H9 (cell line): ENCODE data around the gene SCN3A. TPM values are rescaled to one million over a fixed set of nuclear protein-coding genes. Genes with fewer than 3 reads are reported as not detected.

Experiments
- DNase-seq: peaks from one replicate; pipeline ENCODE4 v3.0.0-alpha.2; 2017
- H2AFZ ChIP-seq: one replicate; pipeline ENCODE4 v1.6.1; 2013; ENCODE audit warnings: mild to moderate bottlenecking, low read length, control low read depth, moderate library complexity
- H2AK5ac ChIP-seq: 2 replicates; pipeline ENCODE4 v1.6.1; 2013; ENCODE audit warnings: low read length, control low read depth, mixed read lengths; ENCODE audit not compliant: insufficient read length
- H2BK120ac ChIP-seq: one replicate; pipeline ENCODE4 v1.6.1; 2013; ENCODE audit warnings: low read depth, mild to moderate bottlenecking, low read length, control low read depth, inconsistent platforms; ENCODE audit not compliant: poor library complexity, severe bottlenecking
- H2BK12ac ChIP-seq: 2 replicates; pipeline ENCODE4 v1.6.1; 2013; ENCODE audit warnings: low read length, control low read depth, mixed read lengths, low read depth; ENCODE audit not compliant: insufficient read length
- H2BK15ac ChIP-seq: 2 replicates; pipeline ENCODE4 v1.6.1; 2013; ENCODE audit warnings: low read depth, low read length, control low read depth
- H2BK20ac ChIP-seq: one replicate; pipeline ENCODE4 v1.6.1; 2013; ENCODE audit warnings: low read depth, mild to moderate bottlenecking, low read length, control low read depth, inconsistent platforms; ENCODE audit not compliant: poor library complexity, severe bottlenecking
- H2BK5ac ChIP-seq: 2 replicates; pipeline ENCODE4 v1.6.1; 2013; ENCODE audit warnings: low read length, control low read depth, mixed read lengths; ENCODE audit not compliant: insufficient read length
- H3K14ac ChIP-seq: 2 replicates; pipeline ENCODE4 v1.6.1; 2013; ENCODE audit warnings: low read length, control low read depth; ENCODE audit not compliant: insufficient read depth
- H3K18ac ChIP-seq: 2 replicates; pipeline ENCODE4 v1.6.1; 2013; ENCODE audit warnings: low read depth, mild to moderate bottlenecking, mixed read lengths, low read length, control low read depth; ENCODE audit not compliant: insufficient read length
- H3K23ac ChIP-seq: 2 replicates; pipeline ENCODE4 v1.6.1; 2013; ENCODE audit warnings: low read length, control low read depth, mixed read lengths, low read depth; ENCODE audit not compliant: insufficient read length
- H3K23me2 ChIP-seq: 2 replicates; pipeline ENCODE4 v1.6.1; 2013; ENCODE audit warnings: low read depth, mild to moderate bottlenecking, mixed read lengths, low read length, control low read depth; ENCODE audit not compliant: insufficient read length, poor library complexity, severe bottlenecking
- H3K27ac ChIP-seq: 2 replicates; pipeline ENCODE4 v1.5.1; 2013; ENCODE audit warnings: low read length, control low read depth, mixed read lengths, low read depth; ENCODE audit not compliant: insufficient read length
- H3K27me3 ChIP-seq: 2 replicates; pipeline ENCODE4 v1.6.1; 2013; ENCODE audit warnings: low read length, control low read depth, inconsistent platforms; ENCODE audit not compliant: insufficient read depth
- H3K4ac ChIP-seq: 2 replicates; pipeline ENCODE4 v1.6.1; 2013; ENCODE audit warnings: low read depth, mild to moderate bottlenecking, control low read depth, inconsistent platforms, low read length, moderate library complexity
- H3K4me1 ChIP-seq: 2 replicates; pipeline ENCODE4 v1.6.1; 2013; ENCODE audit warnings: low read length, control low read depth, inconsistent platforms; ENCODE audit not compliant: insufficient read depth
- H3K4me2 ChIP-seq: 2 replicates; pipeline ENCODE4 v1.6.1; 2013; ENCODE audit warnings: low read length, control low read depth, mixed read lengths; ENCODE audit not compliant: insufficient read length, insufficient read depth
- H3K56ac ChIP-seq: 2 replicates; pipeline ENCODE4 v1.6.1; 2013; ENCODE audit warnings: low read depth, mild to moderate bottlenecking, mixed read lengths, low read length, control low read depth; ENCODE audit not compliant: insufficient read length
- H3K79me1 ChIP-seq: 2 replicates; pipeline ENCODE4 v1.6.1; 2013; ENCODE audit warnings: low read depth, mild to moderate bottlenecking, moderate library complexity, low read length, control low read depth, inconsistent platforms; ENCODE audit not compliant: insufficient read depth, poor library complexity, severe bottlenecking
- H3K79me2 ChIP-seq: 2 replicates; pipeline ENCODE4 v1.6.1; 2013; ENCODE audit warnings: low read length, control low read depth, inconsistent platforms; ENCODE audit not compliant: insufficient read depth
- H3K9ac ChIP-seq: 2 replicates; pipeline ENCODE4 v1.6.1; 2013; ENCODE audit warnings: low read length, control low read depth, mixed read lengths; ENCODE audit not compliant: insufficient read length; ENCODE audit errors: extremely low read depth
- H3K9me3 ChIP-seq: one replicate; pipeline ENCODE4 v1.6.1; 2013; ENCODE audit warnings: low read depth, low read length, inconsistent platforms; ENCODE audit not compliant: control insufficient read depth
- H3T11ph ChIP-seq: one replicate; pipeline ENCODE4 v1.6.1; 2013; ENCODE audit warnings: mild to moderate bottlenecking, low read length, control low read depth, inconsistent platforms
- H4K20me1 ChIP-seq: one replicate; pipeline ENCODE4 v1.6.1; 2013; ENCODE audit not compliant: control insufficient read depth, insufficient read length, insufficient read depth
- H4K5ac ChIP-seq: 2 replicates; pipeline ENCODE4 v1.6.1; 2013; ENCODE audit warnings: low read depth, mild to moderate bottlenecking, mixed read lengths, low read length, control low read depth; ENCODE audit not compliant: insufficient read length
- H4K8ac ChIP-seq: replicated peaks from 2 replicates; pipeline ENCODE4 v1.6.1; 2013; ENCODE audit warnings: low read length, control low read depth, mixed read lengths, low read depth; ENCODE audit not compliant: insufficient read length
- H4K91ac ChIP-seq: 2 replicates; pipeline ENCODE4 v1.6.1; 2013; ENCODE audit warnings: low read depth, mild to moderate bottlenecking, moderate library complexity, mixed read lengths, low read length, control low read depth; ENCODE audit not compliant: insufficient read length
- H3K27ac Mint-ChIP-seq, 3 experiments: 2 replicates in 2 of 3; 3 replicates in 1 of 3; pipeline ENCODE4 v1.8.0; 2020 to 2021; ENCODE audit warnings: mixed read lengths in 3 of 3, mild to moderate bottlenecking in 1 of 3, moderate library complexity in 1 of 3
- H3K27me3 Mint-ChIP-seq: 2 replicates; pipeline ENCODE4 v1.8.0; 2021; ENCODE audit warnings: low read depth, mild to moderate bottlenecking, moderate library complexity, mixed read lengths
- H3K36me3 Mint-ChIP-seq, 3 experiments: 2 replicates in 2 of 3; 3 replicates in 1 of 3; pipeline ENCODE4 v1.8.0; 2020 to 2021; ENCODE audit warnings: low read depth in 3 of 3, mixed read lengths in 3 of 3; ENCODE audit not compliant: insufficient read depth in 1 of 3
- H3K4me1 Mint-ChIP-seq, 2 experiments: 2 replicates each; pipeline ENCODE4 v1.8.0; 2020; ENCODE audit warnings: mixed read lengths in 2 of 2
- H3K4me3 Mint-ChIP-seq, 2 experiments: 2 replicates in 1 of 2; 3 replicates in 1 of 2; pipeline ENCODE4 v1.8.0; 2020 to 2021; ENCODE audit warnings: mild to moderate bottlenecking in 2 of 2, mixed read lengths in 2 of 2, moderate library complexity in 1 of 2
- H3K9me3 Mint-ChIP-seq, 2 experiments: 2 replicates in 1 of 2; 3 replicates in 1 of 2; pipeline ENCODE4 v1.8.0; 2020; ENCODE audit warnings: mild to moderate bottlenecking in 2 of 2, mixed read lengths in 2 of 2, moderate library complexity in 1 of 2
- WGBS: extraction: QIAGEN DNeasy Blood & Tissue Kit; methylation state at CpG from one replicate; pipeline ENCODE4 v1.1.7; 2013; ENCODE audit warnings: missing lambda C conversion rate, low lambda C conversion rate, mixed read lengths; ENCODE audit not compliant: insufficient read length; ENCODE audit errors: extremely low coverage; 5-methylcytosine and 5-hydroxymethylcytosine counted together
- total RNA-seq: library from RNA; stranded (reverse); gene quantifications from 2 replicates; pipeline ENCODE4 v1.2.1, GENCODE V29; 2021
- TF ChIP-seq, protein P1 (sequence below): fragments of 200-600 bp; sonication (generic); conservative IDR thresholded peaks from 3 replicates; pipeline ENCODE4 v1.8.0; 2021; ENCODE audit warnings: antibody characterized with exemption, mild to moderate bottlenecking

The SCN3A gene
- total RNA-seq, 1 experiment from 2014 or later: not detected

DNA sequence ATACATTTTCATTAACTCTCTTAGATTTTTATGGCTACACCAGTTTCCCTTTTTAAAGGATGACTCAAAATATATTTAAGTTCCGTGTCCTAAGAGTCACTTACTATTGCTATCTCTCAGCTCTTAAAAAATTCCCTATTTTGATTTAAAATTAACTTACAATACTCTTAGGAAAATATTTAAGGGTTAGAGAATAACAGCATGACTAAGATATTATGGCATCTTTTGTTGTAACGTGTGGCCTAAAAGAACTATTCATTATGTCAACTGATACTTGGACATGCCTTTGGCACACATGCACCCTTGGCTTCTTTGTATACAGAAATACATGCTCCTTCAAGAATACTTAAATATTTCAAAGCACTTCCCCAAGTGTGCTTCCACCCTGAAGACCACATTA is 42.3 kb downstream of the SCN3A start:
- H4K20me1 ChIP-seq: no peaks in the 10 kb centered on the region

More for the DNA sequence above, 42.3 kb downstream of the SCN3A start:
- no peak overlapping the region for H3K4me2 ChIP-seq
- H3K27me3 ChIP-seq: no peaks in the 10 kb centered on the region
- H3K4me1 ChIP-seq: no peaks in the 10 kb centered on the region
- no peak overlapping the region for H2BK120ac ChIP-seq
- Mint-ChIP-seq H3K27ac (no peak overlapping the region), H3K9me3 (no peaks in the 10 kb centered on the region; a peak in 1 of 5 replicates), H3K4me1 (0 out of 4 replicates have a peak, but pooled peaks cover 0 to 2% of the 10 kb centered on the region in 2 experiments), H3K36me3 (no peaks in the 10 kb centered on the region), H3K4me3 (no peak overlapping the region), H3K27me3 (no peaks in the 10 kb centered on the region)
- no peak overlapping the region for H4K91ac ChIP-seq
- H2AK5ac ChIP-seq: no peak overlapping the region
- no peaks in the 10 kb centered on the region for H3K79me2 ChIP-seq
- no peaks in the 10 kb centered on the region for H3K79me1 ChIP-seq
- no CpG with 5 or more reads among the region's 2 CpGs for WGBS
- TF ChIP-seq, protein P1, sequence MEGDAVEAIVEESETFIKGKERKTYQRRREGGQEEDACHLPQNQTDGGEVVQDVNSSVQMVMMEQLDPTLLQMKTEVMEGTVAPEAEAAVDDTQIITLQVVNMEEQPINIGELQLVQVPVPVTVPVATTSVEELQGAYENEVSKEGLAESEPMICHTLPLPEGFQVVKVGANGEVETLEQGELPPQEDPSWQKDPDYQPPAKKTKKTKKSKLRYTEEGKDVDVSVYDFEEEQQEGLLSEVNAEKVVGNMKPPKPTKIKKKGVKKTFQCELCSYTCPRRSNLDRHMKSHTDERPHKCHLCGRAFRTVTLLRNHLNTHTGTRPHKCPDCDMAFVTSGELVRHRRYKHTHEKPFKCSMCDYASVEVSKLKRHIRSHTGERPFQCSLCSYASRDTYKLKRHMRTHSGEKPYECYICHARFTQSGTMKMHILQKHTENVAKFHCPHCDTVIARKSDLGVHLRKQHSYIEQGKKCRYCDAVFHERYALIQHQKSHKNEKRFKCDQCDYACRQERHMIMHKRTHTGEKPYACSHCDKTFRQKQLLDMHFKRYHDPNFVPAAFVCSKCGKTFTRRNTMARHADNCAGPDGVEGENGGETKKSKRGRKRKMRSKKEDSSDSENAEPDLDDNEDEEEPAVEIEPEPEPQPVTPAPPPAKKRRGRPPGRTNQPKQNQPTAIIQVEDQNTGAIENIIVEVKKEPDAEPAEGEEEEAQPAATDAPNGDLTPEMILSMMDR: no peak
- H3K9ac ChIP-seq: no peak overlapping the region
- no peak overlapping the region for H3K4ac ChIP-seq
- no peak overlapping the region for H2BK12ac ChIP-seq
- H3K9me3 ChIP-seq: no peaks in the 10 kb centered on the region
- H3K23me2 ChIP-seq: no peaks in the 10 kb centered on the region
- H4K8ac ChIP-seq: no peak overlapping the region
- H2BK15ac ChIP-seq: no peak overlapping the region
- H3K23ac ChIP-seq: no peak overlapping the region
- H3K18ac ChIP-seq: no peak overlapping the region
- H3T11ph ChIP-seq: no peak overlapping the region
- no peak for DNase-seq
- H3K27ac ChIP-seq: no peak overlapping the region
- H4K5ac ChIP-seq: no peak overlapping the region
- H3K56ac ChIP-seq: no peak overlapping the region
- no peak overlapping the region for H2BK20ac ChIP-seq
- no peak overlapping the region for H2BK5ac ChIP-seq
- H3K14ac ChIP-seq: no peak overlapping the region
- H2AFZ ChIP-seq: no peak overlapping the region
